ENCODE results near the gene GSG1L.

GRCh38 chr16:28033870-28034269, 29.6 kb downstream of the GSG1L start:
- TF ChIP-seq CTCF (CRISPR knock-in tag; IDR thresholded peaks at IDR 0.05): no peak
- TF ChIP-seq FOSL1 (CRISPR knock-in tag; IDR thresholded peaks at IDR 0.05; ENCODE audit: borderline replicate concordance): no peak
- TF ChIP-seq SOX6 (IDR thresholded peaks at IDR 0.05): no peak
- TF ChIP-seq SOX6 (CRISPR knock-in tag; IDR thresholded peaks at IDR 0.05): no peak

Data from HepG2 (cell line).